Central memory CD8-positive, alpha-beta T cell (primary cell): Measurements from ENCODE around the gene INO80.

Experiments
- ATAC-seq: fragments of 150-1000 bp; cut with Tn5 transposase; replicated peaks from 2 replicates; pipeline ENCODE4 v1.10.0; 2022; ENCODE audit warnings: mild to moderate bottlenecking, moderate FRiP score, moderate number of reproducible peaks; ENCODE audit not compliant: poor library complexity, severe bottlenecking; ENCODE audit errors: extremely low read depth
- DNase-seq, 2 donors: peaks; one replicate each; pipeline ENCODE4 v3.0.0; 2021; ENCODE audit warnings: low spot score in 2 of 2
- H3K27ac Mint-ChIP-seq: one replicate; pipeline ENCODE4 v1.8.0; 2022; ENCODE audit warnings: low read depth, mild to moderate bottlenecking, moderate library complexity, mixed read lengths
- H3K27me3 Mint-ChIP-seq: one replicate; pipeline ENCODE4 v1.8.0; 2022; ENCODE audit warnings: mixed read lengths
- H3K36me3 Mint-ChIP-seq: one replicate; pipeline ENCODE4 v1.8.0; 2022; ENCODE audit warnings: mild to moderate bottlenecking, moderate library complexity, mixed read lengths; ENCODE audit not compliant: insufficient read depth
- H3K4me1 Mint-ChIP-seq: one replicate; pipeline ENCODE4 v1.8.0; 2022; ENCODE audit warnings: mixed read lengths
- H3K4me3 Mint-ChIP-seq: one replicate; pipeline ENCODE4 v1.8.0; 2022; ENCODE audit warnings: mild to moderate bottlenecking, moderate library complexity, mixed read lengths
- H3K9me3 Mint-ChIP-seq: one replicate; pipeline ENCODE4 v1.8.0; 2022; ENCODE audit warnings: mixed read lengths

The INO80 gene

GRCh38 chr15:41060505-41060904 is 55.6 kb downstream of the INO80 start:
- no peak overlapping the region for H3K4me3 Mint-ChIP-seq
- H3K36me3 Mint-ChIP-seq: peaks cover 45% of the 10 kb centered on the region
- H3K27me3 Mint-ChIP-seq: no peaks in the 10 kb centered on the region
- no peaks in the 10 kb centered on the region for H3K9me3 Mint-ChIP-seq
- no peak for ATAC-seq
- no peaks in the 10 kb centered on the region for H3K4me1 Mint-ChIP-seq
- H3K27ac Mint-ChIP-seq: no peak overlapping the region
- no peak for DNase-seq

- no peak overlapping the region for H3K27ac Mint-ChIP-seq
- no peak overlapping the region for H3K4me3 Mint-ChIP-seq
- no peaks in the 10 kb centered on the region for H3K9me3 Mint-ChIP-seq
- DNase-seq: no peak
- ATAC-seq: no peak
- H3K4me1 Mint-ChIP-seq: no peaks in the 10 kb centered on the region
- no peaks in the 10 kb centered on the region for H3K27me3 Mint-ChIP-seq
- H3K36me3 Mint-ChIP-seq: peaks cover 58% of the 10 kb centered on the region
These were observed 59.3 kb downstream of the INO80 start for GRCh38 chr15:41056810-41057209.

- H3K36me3 Mint-ChIP-seq: peaks cover 64% of the 10 kb centered on the region
- no peak overlapping the region for H3K27ac Mint-ChIP-seq
- ATAC-seq (no peak), DNase-seq (no peak)
- H3K27me3 Mint-ChIP-seq: no peaks in the 10 kb centered on the region
- H3K9me3 Mint-ChIP-seq: no peaks in the 10 kb centered on the region
- H3K4me1 Mint-ChIP-seq: no peaks in the 10 kb centered on the region
- no peak overlapping the region for H3K4me3 Mint-ChIP-seq
These were observed 60.4 kb downstream of the INO80 start for GRCh38 chr15:41055706-41056105.

GRCh38 chr15:41051139-41051538 is 64.9 kb downstream of the INO80 start:
- no peaks in the 10 kb centered on the region for H3K27me3 Mint-ChIP-seq
- H3K36me3 Mint-ChIP-seq: peaks cover 64% of the 10 kb centered on the region
- H3K4me1 Mint-ChIP-seq: no peaks in the 10 kb centered on the region
- no peak overlapping the region for H3K27ac Mint-ChIP-seq
- H3K9me3 Mint-ChIP-seq: no peaks in the 10 kb centered on the region
- no peak overlapping the region for H3K4me3 Mint-ChIP-seq
- ATAC-seq: no peak
- DNase-seq: no peak

- peaks cover 67% of the 10 kb centered on the region for H3K36me3 Mint-ChIP-seq
- ATAC-seq (no peak), DNase-seq (no peak)
- no peaks in the 10 kb centered on the region for H3K9me3 Mint-ChIP-seq
- H3K4me3 Mint-ChIP-seq: no peak overlapping the region
- H3K27me3 Mint-ChIP-seq: no peaks in the 10 kb centered on the region
- no peaks in the 10 kb centered on the region for H3K4me1 Mint-ChIP-seq
- no peak overlapping the region for H3K27ac Mint-ChIP-seq
These were observed 67.2 kb downstream of the INO80 start for GRCh38 chr15:41048852-41049251.

- ATAC-seq: no peak
- no peak overlapping the region for H3K4me3 Mint-ChIP-seq
- no peak overlapping the region for H3K27ac Mint-ChIP-seq
- DNase-seq: no peak
- H3K27me3 Mint-ChIP-seq: no peaks in the 10 kb centered on the region
- no peaks in the 10 kb centered on the region for H3K9me3 Mint-ChIP-seq
- peaks cover 68% of the 10 kb centered on the region for H3K36me3 Mint-ChIP-seq
- no peaks in the 10 kb centered on the region for H3K4me1 Mint-ChIP-seq
These were observed 67.7 kb downstream of the INO80 start for GRCh38 chr15:41048397-41048796.

- DNase-seq: no peak
- Mint-ChIP-seq H3K9me3 (no peaks in the 10 kb centered on the region), H3K4me3 (no peak overlapping the region), H3K36me3 (peaks cover 67% of the 10 kb centered on the region), H3K4me1 (no peaks in the 10 kb centered on the region), H3K27me3 (no peaks in the 10 kb centered on the region), H3K27ac (no peak overlapping the region)
- no peak for ATAC-seq
These were observed 68.6 kb downstream of the INO80 start for GRCh38 chr15:41047474-41047873.

- H3K27me3 Mint-ChIP-seq: no peaks in the 10 kb centered on the region
- ATAC-seq (no peak), DNase-seq (no peak)
- H3K36me3 Mint-ChIP-seq: peaks cover 55% of the 10 kb centered on the region
- no peak overlapping the region for H3K4me3 Mint-ChIP-seq
- no peak overlapping the region for H3K27ac Mint-ChIP-seq
- peaks cover 2% of the 10 kb centered on the region for H3K4me1 Mint-ChIP-seq
- no peaks in the 10 kb centered on the region for H3K9me3 Mint-ChIP-seq
These were observed 72.7 kb downstream of the INO80 start for GRCh38 chr15:41043276-41043951.

GRCh38 chr15:41042851-41043250 is 73.2 kb downstream of the INO80 start:
- Mint-ChIP-seq H3K27ac (no peak overlapping the region), H3K27me3 (no peaks in the 10 kb centered on the region), H3K36me3 (peaks cover 55% of the 10 kb centered on the region), H3K4me1 (peaks cover 6% of the 10 kb centered on the region), H3K4me3 (no peak overlapping the region), H3K9me3 (no peaks in the 10 kb centered on the region)
- DNase-seq: no peak
- no peak for ATAC-seq

GRCh38 chr15:41039121-41039520 is 77.0 kb downstream of the INO80 start:
- peaks cover 33% of the 10 kb centered on the region for H3K36me3 Mint-ChIP-seq

GRCh38 chr15:41032079-41032328 is 84.1 kb downstream of the INO80 start:
- ATAC-seq (no peak), DNase-seq (no peak)
- Mint-ChIP-seq H3K4me3 (no peak overlapping the region), H3K27me3 (no peaks in the 10 kb centered on the region), H3K27ac (no peak overlapping the region), H3K36me3 (peaks cover 14% of the 10 kb centered on the region), H3K9me3 (no peaks in the 10 kb centered on the region), H3K4me1 (peaks cover 6% of the 10 kb centered on the region)

More at GRCh38 chr15:41039121-41039520, 77.0 kb downstream of the INO80 start:
- peaks cover 6% of the 10 kb centered on the region for H3K4me1 Mint-ChIP-seq
- no peak overlapping the region for H3K27ac Mint-ChIP-seq
- ATAC-seq (no peak), DNase-seq (no peak)
- H3K4me3 Mint-ChIP-seq: no peak overlapping the region
- H3K27me3 Mint-ChIP-seq: no peaks in the 10 kb centered on the region
- no peaks in the 10 kb centered on the region for H3K9me3 Mint-ChIP-seq

GRCh38 chr15:41031232-41032078 is 84.6 kb downstream of the INO80 start:
- Mint-ChIP-seq H3K9me3 (no peaks in the 10 kb centered on the region), H3K4me1 (peaks cover 6% of the 10 kb centered on the region), H3K27me3 (no peaks in the 10 kb centered on the region), H3K36me3 (peaks cover 14% of the 10 kb centered on the region), H3K4me3 (no peak overlapping the region), H3K27ac (peak overlapping the region; percentile 32)
- ATAC-seq (no peak), DNase-seq (no peak)

- peaks cover 20% of the 10 kb centered on the region for H3K36me3 Mint-ChIP-seq
- peaks cover 6% of the 10 kb centered on the region for H3K4me1 Mint-ChIP-seq
- H3K4me3 Mint-ChIP-seq: no peak overlapping the region
- H3K27ac Mint-ChIP-seq: no peak overlapping the region
- H3K9me3 Mint-ChIP-seq: no peaks in the 10 kb centered on the region
- DNase-seq (no peak), ATAC-seq (no peak)
- H3K27me3 Mint-ChIP-seq: no peaks in the 10 kb centered on the region
These were observed 87.2 kb downstream of the INO80 start for GRCh38 chr15:41028853-41029252.
